Panc1 (cell line): ENCODE results near the gene PARP12.

ENCODE experiments used
- CTCF ChIP-seq: fragments of 450-650 bp; IDR thresholded peaks from 2 replicates; pipeline ENCODE4 v1.5.1; 2017; ENCODE audit warnings: mild to moderate bottlenecking
- POLR2AphosphoS5 ChIP-seq: IDR thresholded peaks from 2 replicates; pipeline ENCODE4 v1.6.1; 2012; ENCODE audit warnings: mild to moderate bottlenecking, low read depth, low read length, moderate library complexity
- REST ChIP-seq, 2 experiments: IDR thresholded peaks; 2 replicates each; pipeline ENCODE4 v1.6.1; 2011 to 2012; ENCODE audit warnings: low read depth in 2 of 2, control low read depth in 1 of 2, low read length in 1 of 2, mild to moderate bottlenecking in 1 of 2, moderate library complexity in 1 of 2; ENCODE audit not compliant: insufficient read depth in 1 of 2
- SIN3A ChIP-seq: IDR thresholded peaks from 2 replicates; pipeline ENCODE4 v1.6.1; 2012; ENCODE audit warnings: low read depth, mild to moderate bottlenecking, low read length, moderate library complexity, borderline replicate concordance; ENCODE audit not compliant: insufficient read depth
- TCF7L2 ChIP-seq: IDR thresholded peaks from 2 replicates; pipeline ENCODE4 v1.6.1; 2011; ENCODE audit warnings: mild to moderate bottlenecking, low read depth, low read length, inconsistent platforms

- TF ChIP-seq CTCF (no peak), REST (IDR thresholded peaks at IDR 0.05; ENCODE audit: insufficient read depth in 1 of 2, low read depth in 2 of 2, low read length in 1 of 2) (no peak), POLR2AphosphoS5 (no peak), TCF7L2 (no peak), SIN3A (no peak)
These were observed 34.9 kb downstream of the PARP12 start for GRCh38 chr7:140027858-140028257.
